A549 (cell line): Measurements from ENCODE around the gene TNIP2. TPM values are rescaled to one million over a fixed set of nuclear protein-coding genes. Genes with fewer than 3 reads are reported as not detected.

Experiments
- ATAC-seq, 2 experiments: fragments of 200-7000 bp in 1 of 2; fragments of >200 bp in 1 of 2; cut with Nextera tagmentation in 1 of 2; cut with Tn5 transposase in 1 of 2; 3 replicates each; pipeline versions ENCODE4 v1.8.0 to v1.9.1; 2018 to 2020; ENCODE audit warnings: mild to moderate bottlenecking in 1 of 2, moderate library complexity in 1 of 2
- CTCF ChIA-PET: fragments of 300-600 bp; sonication (Branson Sonifier 250); formaldehyde crosslinking; extraction: SDS; loops from one replicate; lab custom pipeline; 2021; ENCODE audit warnings: antibody characterized with exemption, inconsistent platforms; lab: Yijun Ruan, JAX
- POLR2A ChIA-PET: fragments of 350-600 bp; formaldehyde crosslinking; extraction: SDS; loops from one replicate; lab custom pipeline; 2021; ENCODE audit warnings: antibody characterized with exemption, inconsistent platforms; lab: Yijun Ruan, JAX
- DNase-seq, 2 experiments: peaks; one replicate each; pipeline versions ENCODE4 v3.0.0 to v3.0.0-alpha.2; 2011 to 2016; ENCODE audit warnings: low read depth in 1 of 2, low spot score in 1 of 2
- FAIRE-seq: peaks from 2 replicates; lab custom pipeline; 2011; peaks lifted over from hg19 to GRCh38; lab: Jason Lieb, UNC
- H3K27ac ChIP-seq, 2 experiments: fragments of >200 bp; sonication (Bioruptor Twin); formaldehyde crosslinking; 3 replicates each; pipeline ENCODE4 v1.5.1; 2016 to 2017
- H3K4me1 ChIP-seq: fragments of >200 bp; sonication (Bioruptor Twin); formaldehyde crosslinking; 3 replicates; pipeline ENCODE4 v1.6.1; 2016
- H3K4me2 ChIP-seq: fragments of >200 bp; sonication (Bioruptor Twin); formaldehyde crosslinking; 3 replicates; pipeline ENCODE4 v1.6.1; 2016
- H3K4me3 ChIP-seq: fragments of >200 bp; sonication (Bioruptor Twin); formaldehyde crosslinking; 3 replicates; pipeline ENCODE4 v1.5.1; 2016
- H3K9me3 ChIP-seq: fragments of >200 bp; sonication (Bioruptor Twin); formaldehyde crosslinking; 3 replicates; pipeline ENCODE4 v1.6.1; 2016
- EHMT2 ChIP-seq: fragments of 200-600 bp; sonication (generic); IDR thresholded peaks from 2 replicates; pipeline ENCODE4 v1.6.1; 2016; ENCODE audit warnings: antibody characterized with exemption, low read depth, mild to moderate bottlenecking, moderate library complexity
- EP300 ChIP-seq, 2 experiments: fragments of >200 bp; sonication (Bioruptor Twin); formaldehyde crosslinking; IDR thresholded peaks; 2 replicates in 1 of 2; 3 replicates in 1 of 2; pipeline ENCODE4 v1.6.1; 2016 to 2017
- FOSL2 ChIP-seq, 2 experiments: fragments of 450-650 bp in 1 of 2; fragments of >200 bp in 1 of 2; sonication (Bioruptor Twin) in 1 of 2; formaldehyde crosslinking; IDR thresholded peaks; 2 replicates each; pipeline versions ENCODE4 v1.5.0 to v1.6.1; 2016 to 2020; ENCODE audit warnings: mild to moderate bottlenecking in 1 of 2, moderate library complexity in 1 of 2
- HEYL ChIP-seq: fragments of 250-450 bp; sonication (Bioruptor Pico); IDR thresholded peaks from 2 replicates; pipeline ENCODE4 v1.8.0; 2021; ENCODE audit warnings: mild to moderate bottlenecking, moderate library complexity
- HOXB5 ChIP-seq: fragments of 250-450 bp; sonication (Bioruptor Pico); IDR thresholded peaks from 2 replicates; pipeline ENCODE4 v1.5.0; 2020; ENCODE audit warnings: mild to moderate bottlenecking, moderate library complexity
- JUN ChIP-seq, 2 experiments: fragments of >200 bp; sonication (Bioruptor Twin); formaldehyde crosslinking; IDR thresholded peaks; 2 replicates in 1 of 2; 3 replicates in 1 of 2; pipeline ENCODE4 v1.6.1; 2016 to 2017
- KDM1A ChIP-seq: fragments of 200-600 bp; sonication (generic); IDR thresholded peaks from 2 replicates; pipeline ENCODE4 v1.6.1; 2016; ENCODE audit warnings: low read depth, mild to moderate bottlenecking
- KDM5A ChIP-seq: fragments of 200-600 bp; sonication (generic); IDR thresholded peaks from 2 replicates; pipeline ENCODE4 v1.6.1; 2016; ENCODE audit warnings: antibody characterized with exemption, mild to moderate bottlenecking
- MAFK ChIP-seq: fragments of 450-650 bp; IDR thresholded peaks from 2 replicates; pipeline ENCODE4 v1.6.1; 2014; ENCODE audit not compliant: partially characterized antibody
- MAX ChIP-seq: IDR thresholded peaks from 2 replicates; pipeline ENCODE4 v1.6.1; 2012
- NR3C1 ChIP-seq: fragments of >200 bp; sonication (Bioruptor Twin); formaldehyde crosslinking; IDR thresholded peaks from 3 replicates; pipeline ENCODE4 v1.6.1; 2017
- PHF8 ChIP-seq: fragments of 200-600 bp; sonication (generic); IDR thresholded peaks from 2 replicates; pipeline ENCODE4 v1.6.1; 2016; ENCODE audit warnings: low read depth, mild to moderate bottlenecking, antibody characterized with exemption, moderate library complexity, borderline replicate concordance
- POLR2A ChIP-seq: IDR thresholded peaks from 2 replicates; pipeline ENCODE4 v1.6.1; 2012; ENCODE audit warnings: mild to moderate bottlenecking, low read length
- POLR2AphosphoS2 ChIP-seq: conservative IDR thresholded peaks from 2 replicates; pipeline ENCODE4 v1.6.1; 2012; ENCODE audit warnings: low read length, improper control_type of control experiment, inconsistent platforms
- RARB ChIP-seq: fragments of 250-450 bp; sonication (Bioruptor Pico); IDR thresholded peaks from 2 replicates; pipeline ENCODE4 v1.8.0; 2021; ENCODE audit warnings: mild to moderate bottlenecking, moderate library complexity
- RNF2 ChIP-seq: fragments of 200-600 bp; sonication (generic); IDR thresholded peaks from 2 replicates; pipeline ENCODE4 v1.6.1; 2016; ENCODE audit warnings: low read depth, mild to moderate bottlenecking, antibody characterized with exemption, moderate library complexity, borderline replicate concordance
- SMC3 ChIP-seq: fragments of >200 bp; sonication (Bioruptor Twin); formaldehyde crosslinking; IDR thresholded peaks from 3 replicates; pipeline ENCODE4 v1.6.1; 2018; ENCODE audit warnings: inconsistent platforms
- SREBF2 ChIP-seq: fragments of 450-650 bp; IDR thresholded peaks from 2 replicates; pipeline ENCODE4 v1.6.1; 2014; ENCODE audit warnings: mild to moderate bottlenecking, moderate library complexity
- TFCP2L1 ChIP-seq: fragments of 250-450 bp; sonication (Bioruptor Pico); IDR thresholded peaks from 2 replicates; pipeline ENCODE4 v1.5.0; 2021; ENCODE audit warnings: mild to moderate bottlenecking
- ZFP36 ChIP-seq: fragments of 450-650 bp; IDR thresholded peaks from 2 replicates; pipeline ENCODE4 v1.6.1; 2014; ENCODE audit warnings: borderline replicate concordance; ENCODE audit not compliant: partially characterized antibody
- ZNF302 ChIP-seq: fragments of 250-450 bp; sonication (Bioruptor Pico); IDR thresholded peaks from 2 replicates; pipeline ENCODE4 v1.9.0; 2021; ENCODE audit warnings: inconsistent platforms, mild to moderate bottlenecking, moderate library complexity
- WGBS: methylation state at CpG from one replicate; pipeline ENCODE4 v1.1.6; 2017; ENCODE audit errors: missing lambda C conversion rate; 5-methylcytosine and 5-hydroxymethylcytosine counted together
- polyA plus RNA-seq, 4 experiments: library from polyadenylated mRNA; depleted of rRNA in 3 of 4; stranded (reverse); fragments of >200 nt; fragmentation: RNase III in 1 of 4; extraction: RNeasy Plus Mini Kit Qiagen cat#74134 plus additional on column Dnase treatment in 1 of 4; gene quantifications; 2 replicates in 3 of 4; 3 replicates in 1 of 4; pipeline ENCODE4 v1.2.3, GENCODE V29; 2011 to 2017

Gene TNIP2
- polyA plus RNA-seq, 2 of the 4 experiments (the other 2 are of a cell fraction): 20.0 to 27.9 TPM

- peaks cover 32% of the 10 kb centered on the region for H3K4me1 ChIP-seq
Observed at GRCh38 chr4:2802618-2803531, 46.7 kb upstream of the TNIP2 start.

GRCh38 chr4:2800691-2801596 is 44.8 kb upstream of the TNIP2 start:
- H3K4me1 ChIP-seq: peaks cover 48% of the 10 kb centered on the region
- ChIA-PET CTCF (interaction anchor here (1.0 kb wide), 1 partner anchor 35 kb away, joined by 3 read pairs; no protein-coding TSS in a partner anchor), POLR2A (no interaction called here)
- H3K4me2 ChIP-seq: peak overlapping the region; percentile 47
- H3K27ac ChIP-seq: peak overlapping the region in 1 of 2 experiments; percentile 88; a peak in 3 of 6 replicates
- TF ChIP-seq KDM5A (no peak), HEYL (CRISPR knock-in tag) (no peak), FOSL2 (IDR thresholded peaks at IDR 0.05) (no peak), FOSL2 (CRISPR knock-in tag; IDR thresholded peaks at IDR 0.05) (peak; percentile 40; the same call in 1 of the 2 replicates)
- 64% methylated on average over 22 of the region's 29 CpGs for WGBS
- FAIRE-seq (no peak), DNase-seq (no peak), ATAC-seq (peak in 1 of 2 experiments; percentile 2; a peak in 2 of 6 replicates)
- no peaks in the 10 kb centered on the region for H3K9me3 ChIP-seq
- no peak overlapping the region for H3K4me3 ChIP-seq

More at GRCh38 chr4:2802618-2803531, 46.7 kb upstream of the TNIP2 start:
- DNase-seq (no peak), ATAC-seq (no peak), FAIRE-seq (no peak)
- ChIA-PET POLR2A (no interaction called here), CTCF (interaction anchor here (1.0 to 1.9 kb wide), 2 partner anchors 39 to 42 kb away, joined by 3 to 5 read pairs; no protein-coding TSS in a partner anchor)
- TF ChIP-seq POLR2AphosphoS2 (no peak), TFCP2L1 (CRISPR knock-in tag) (no peak), MAFK (peak; percentile 38), EHMT2 (no peak), JUN (IDR thresholded peaks at IDR 0.05) (no peak)
- Histone ChIP-seq H3K9me3 (no peaks in the 10 kb centered on the region), H3K4me2 (no peak overlapping the region), H3K4me3 (no peak overlapping the region), H3K27ac (no peak overlapping the region)
- WGBS: 95% methylated on average over 24 of the region's 27 CpGs

- 86% methylated on average over 9 of the region's 23 CpGs for WGBS
- Histone ChIP-seq H3K27ac (peak overlapping the region in 1 of 2 experiments; percentile 88; a peak in 3 of 6 replicates), H3K9me3 (no peaks in the 10 kb centered on the region), H3K4me1 (peaks cover 57% of the 10 kb centered on the region), H3K4me3 (no peak overlapping the region), H3K4me2 (0 out of 3 replicates have a peak overlapping the region, but pooled peaks have one; percentile 47)
- FAIRE-seq (no peak), DNase-seq (no peak), ATAC-seq (no peak)
- ChIA-PET CTCF (interaction anchor here (1.0 kb wide), 1 partner anchor 34 kb away, joined by 3 read pairs; no protein-coding TSS in a partner anchor), POLR2A (no interaction called here)
- TF ChIP-seq HEYL (CRISPR knock-in tag) (no peak), SREBF2 (no peak), POLR2A (no peak), HOXB5 (no peak), SMC3 (no peak), EP300 (IDR thresholded peaks at IDR 0.05) (no peak), PHF8 (no peak), RNF2 (no peak), TFCP2L1 (CRISPR knock-in tag) (no peak), NR3C1 (no peak), MAX (no peak), RARB (CRISPR knock-in tag) (no peak), KDM1A (no peak), ZNF302 (CRISPR knock-in tag) (no peak), ZFP36 (no peak)
Observed at GRCh38 chr4:2799971-2800690, 44.0 kb upstream of the TNIP2 start.
